GM19193 (cell line): ENCODE results near the gene URM1.

Experiments
- POLR2A ChIP-seq: IDR thresholded peaks from 4 replicates; pipeline ENCODE4 v1.6.1; 2011; ENCODE audit not compliant: insufficient read depth, insufficient read length; ENCODE audit errors: extremely low read depth

Gene URM1

GRCh38 chr9:128370752-128371629 lies at the start of gene URM1:
Gene URM1 (plus strand): TSS chr9:128371374. CDS start chr9:128371381, 7 bp downstream.
- peak; percentile 71 for TF ChIP-seq POLR2A

GRCh38 chr9:128321879-128322403 lies 49.2 kb upstream of the URM1 start:
- no peak for TF ChIP-seq POLR2A

DNA sequence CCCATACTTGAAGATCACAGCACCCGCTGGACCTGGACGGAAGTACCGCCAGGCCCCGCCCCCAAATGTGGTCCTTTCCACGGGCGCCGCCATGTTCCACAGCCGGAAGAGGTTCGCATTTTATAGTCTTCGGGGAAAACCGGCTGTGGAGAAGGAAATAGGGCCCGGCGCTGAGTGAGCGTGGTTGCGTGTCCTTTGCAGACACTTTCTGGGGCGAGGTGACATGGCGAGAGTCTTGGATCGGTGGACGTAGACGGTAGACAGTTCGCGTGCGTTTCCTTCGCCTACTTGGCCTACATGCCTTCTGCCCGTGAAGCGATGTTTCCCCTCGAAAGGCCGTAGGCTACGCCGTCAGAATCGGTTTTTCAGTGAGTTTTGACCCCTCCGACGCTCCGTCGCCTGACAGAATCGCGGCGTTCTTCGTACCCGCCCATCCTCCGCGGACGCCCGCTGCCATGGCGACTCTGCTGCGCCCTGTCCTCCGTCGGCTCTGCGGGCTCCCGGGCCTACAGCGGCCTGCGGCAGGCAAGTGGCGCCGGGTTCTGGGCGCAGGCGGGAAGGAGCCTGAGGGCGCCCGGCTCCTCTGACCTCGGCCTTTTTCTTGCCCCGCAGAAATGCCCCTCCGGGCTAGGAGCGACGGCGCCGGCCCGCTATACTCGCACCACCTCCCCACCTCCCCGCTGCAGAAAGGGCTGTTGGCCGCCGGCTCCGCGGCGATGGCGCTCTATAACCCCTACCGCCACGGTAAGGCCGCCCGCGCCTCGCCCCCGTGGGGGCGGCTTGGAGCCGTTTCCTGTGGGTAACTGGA lies 48.6 kb upstream of the URM1 start, which contains the start of the genes COQ4 and TRUB2:
Gene COQ4 (plus strand): TSS at position 436 of the 808 bp plus-strand sequence. CDS start 20 bp downstream, at position 456.
Gene TRUB2 (minus strand): TSS at position 44 of the 808 bp plus-strand sequence. CDS start 39 bp downstream, at position 5.
- peak; percentile 84 for TF ChIP-seq POLR2A

DNA sequence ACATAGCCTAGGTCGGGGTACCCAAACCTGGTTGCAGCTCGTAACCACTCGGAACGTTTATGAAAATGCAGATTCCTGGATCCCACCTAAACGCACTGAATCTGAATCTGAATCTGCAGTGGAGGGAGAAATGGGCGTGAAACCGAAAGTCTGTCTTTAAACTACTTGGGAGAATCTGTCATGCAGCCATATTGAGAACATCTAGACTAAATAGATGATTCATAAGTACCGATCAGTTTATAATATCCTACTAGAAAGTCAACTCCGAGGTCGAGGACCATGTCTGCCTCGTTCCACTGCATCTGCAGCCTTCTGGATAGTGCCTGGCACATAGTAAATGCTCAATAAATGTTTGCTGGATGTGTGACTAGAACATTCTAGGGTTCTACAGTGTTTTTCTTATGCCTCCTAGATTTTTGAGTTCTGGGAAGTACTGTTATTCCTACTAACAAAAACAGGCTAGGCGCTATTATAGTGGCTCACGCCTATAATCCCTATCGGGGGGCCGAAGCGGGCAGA lies 47.9 kb upstream of the URM1 start:
- TF ChIP-seq POLR2A, result no peak

DNA sequence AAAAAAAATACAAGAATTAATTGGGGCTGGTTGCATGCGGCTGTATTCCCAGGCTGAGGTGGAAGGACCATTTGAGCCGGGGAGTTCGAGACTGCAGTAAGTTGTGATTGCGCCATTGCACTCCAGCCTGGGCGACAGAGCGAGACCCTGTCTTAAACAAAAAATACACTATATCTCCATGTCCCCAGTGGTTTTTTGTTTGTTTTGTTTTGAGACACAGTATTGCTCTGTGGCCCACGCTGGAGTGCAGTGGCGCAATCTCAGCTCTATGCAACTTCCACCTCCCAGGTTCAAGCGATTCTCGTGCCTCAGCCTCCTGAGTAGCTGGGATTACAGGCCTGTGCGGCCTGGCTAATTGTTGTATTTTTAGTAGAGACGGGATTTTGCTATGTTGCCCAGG lies 47.4 kb upstream of the URM1 start:
- TF ChIP-seq POLR2A, result no peak

- TF ChIP-seq POLR2A, result no peak
Observed at GRCh38 chr9:128324401-128324800, 46.8 kb upstream of the URM1 start.

DNA sequence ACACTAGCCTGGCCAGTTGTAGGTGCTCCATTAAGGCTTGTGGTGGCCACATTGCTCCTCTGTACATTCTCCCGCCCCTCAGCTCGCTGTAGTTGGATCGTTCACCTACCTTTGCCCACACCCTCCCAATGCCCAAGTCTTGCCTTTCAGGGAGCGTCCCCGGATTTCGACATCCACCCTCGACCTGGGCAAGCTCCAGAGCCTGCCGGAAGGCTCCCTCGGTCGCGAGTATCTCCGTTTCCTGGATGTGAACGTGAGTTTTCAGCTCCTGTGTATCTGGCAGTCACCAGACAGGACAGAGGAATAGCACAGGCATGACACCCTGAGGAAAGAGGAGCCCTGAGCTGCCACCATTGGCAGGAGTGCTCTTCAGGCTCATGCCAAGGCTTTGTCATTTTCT lies 45.5 kb upstream of the URM1 start:
- TF ChIP-seq POLR2A, result no peak

- no peak for TF ChIP-seq POLR2A
Observed at GRCh38 chr9:128333451-128333869, 37.7 kb upstream of the URM1 start.

- no peak for TF ChIP-seq POLR2A
Observed at GRCh38 chr9:128335161-128335560, 36.0 kb upstream of the URM1 start.

DNA sequence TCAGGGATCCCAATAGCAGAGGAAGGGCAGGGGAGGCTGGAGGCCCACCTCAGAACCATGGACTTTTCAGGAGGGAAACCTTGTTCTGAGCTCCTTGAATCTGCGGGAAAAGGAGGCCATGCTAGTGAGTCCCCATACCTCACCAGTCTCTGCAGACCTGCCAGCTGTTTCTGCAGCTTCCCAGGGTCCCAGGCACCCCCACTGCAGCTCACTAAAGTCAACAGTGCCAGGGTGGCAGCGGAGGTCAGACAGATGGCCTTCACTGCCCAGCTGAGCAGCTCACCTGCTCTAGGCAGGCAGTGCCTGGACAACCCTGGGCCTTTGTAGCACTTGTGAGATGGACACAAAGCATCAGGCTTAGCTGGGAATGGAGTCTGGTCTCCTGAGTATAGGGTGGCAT lies 35.3 kb upstream of the URM1 start:
- no peak for TF ChIP-seq POLR2A

DNA sequence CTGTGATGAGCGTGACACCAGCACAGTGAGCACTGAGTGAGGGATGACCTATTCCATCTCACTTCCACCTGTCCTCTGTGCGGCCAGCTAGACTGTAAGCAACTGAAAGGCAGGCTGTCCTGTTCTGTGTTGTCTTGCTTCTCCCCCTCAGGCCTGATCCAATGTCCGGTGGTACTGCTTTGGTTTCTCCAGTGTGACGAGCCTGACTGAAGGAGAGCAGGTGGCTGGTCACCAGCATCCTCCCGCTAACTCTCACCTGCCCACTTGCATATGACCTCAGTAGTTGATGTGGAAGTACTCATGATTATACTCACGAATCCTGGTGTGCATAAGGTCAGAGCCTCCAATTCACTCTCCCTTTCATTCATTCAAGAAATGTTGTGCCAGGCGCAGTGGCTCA lies 33.2 kb upstream of the URM1 start:
- no peak for TF ChIP-seq POLR2A

GRCh38 chr9:128339761-128340690 lies 31.1 kb upstream of the URM1 start, which contains the start of gene SLC27A4:
Gene SLC27A4 (plus strand): TSS chr9:128340527. CDS start chr9:128343133, 2,606 bp downstream.
- peak; percentile 22 for TF ChIP-seq POLR2A

DNA sequence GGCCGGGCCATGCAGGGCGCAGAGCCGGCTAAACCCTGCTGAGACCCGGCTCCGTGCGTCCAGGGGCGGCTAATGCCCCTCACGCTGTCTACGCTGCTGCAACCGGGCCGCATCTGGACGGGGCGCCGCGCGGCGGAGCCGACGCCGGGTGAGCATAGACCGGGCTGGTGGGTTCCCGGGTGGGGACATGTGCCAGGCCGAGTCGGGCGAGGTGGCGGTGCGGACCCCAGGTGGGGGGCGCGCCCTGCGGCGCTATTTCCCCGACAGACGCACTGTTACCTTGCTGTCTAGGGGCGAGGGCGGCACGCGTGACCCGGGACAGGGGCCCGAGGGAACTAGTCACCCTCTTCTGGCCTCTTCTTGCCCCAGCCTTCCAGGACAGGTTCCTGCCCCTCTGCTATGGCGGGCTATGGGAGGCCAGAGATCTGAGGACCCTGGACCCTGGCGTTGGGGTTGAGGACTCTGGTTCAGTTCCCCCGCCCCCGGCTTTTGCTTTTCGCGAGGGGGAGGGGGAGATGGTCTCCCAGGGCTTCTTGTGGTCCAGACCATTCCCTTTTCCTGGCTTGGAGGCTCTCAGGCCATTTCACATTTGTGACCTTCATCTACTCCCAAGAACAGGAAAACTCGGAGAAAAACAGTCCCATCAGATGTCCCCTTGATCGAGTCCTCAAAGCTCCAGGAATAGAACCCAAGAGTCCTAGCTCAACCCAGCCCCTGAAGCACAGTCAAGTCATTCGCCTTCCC lies 30.3 kb upstream of the URM1 start:
- TF ChIP-seq POLR2A, result no peak

DNA sequence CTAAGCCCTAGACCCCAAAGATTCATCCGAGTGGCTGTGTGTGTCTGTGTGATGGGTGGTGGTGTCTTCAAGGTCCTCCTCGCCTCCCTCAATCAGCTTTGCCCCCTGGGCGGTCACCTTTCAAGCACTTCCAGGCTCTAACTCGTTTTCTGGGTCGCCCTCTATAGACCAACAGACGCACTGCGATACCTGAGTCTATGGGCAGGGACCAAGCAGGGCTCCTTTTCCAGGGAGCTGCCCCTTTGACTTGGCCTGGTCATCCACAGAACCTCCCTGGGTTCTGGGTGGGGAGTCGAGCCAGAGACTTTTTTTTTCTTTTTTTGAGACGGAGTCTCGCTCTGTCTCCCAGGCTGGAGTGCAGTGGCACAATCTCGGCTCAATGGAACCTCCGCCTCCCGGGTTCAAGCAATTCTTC lies 29.7 kb upstream of the URM1 start:
- TF ChIP-seq POLR2A, result no peak
